ENCODE measurements around the gene CCDC187.
"Not testable (repeated sequence)": the region's sequence is repeated elsewhere in the genome, so short reads cannot be mapped to it uniquely, and the experiment has no call there.

The CCDC187 gene

GRCh38 chr9:136328622-136329041 is 24.7 kb upstream of the CCDC187 start:
- DNase-seq (ENCODE audit: extremely low spot score, insufficient read length, low read depth), result no peak
- FAIRE-seq, result no peak

GRCh38 chr9:136328011-136328621 is 24.2 kb upstream of the CCDC187 start:
- no peak for FAIRE-seq

GRCh38 chr9:136327304-136327974 is 23.5 kb upstream of the CCDC187 start, which contains the start of gene GPSM1:
TSS of gene GPSM1 (plus strand) at chr9:136327539. CDS start at chr9:136327696, 157 bp downstream.
- FAIRE-seq (no peak), DNase-seq (ENCODE audit: extremely low spot score, insufficient read length, low read depth) (no peak)

More at GRCh38 chr9:136328011-136328621, 24.2 kb upstream of the CCDC187 start:
- no peak for DNase-seq (ENCODE audit: extremely low spot score, insufficient read length, low read depth)

GRCh38 chr9:136326761-136327303 is 22.9 kb upstream of the CCDC187 start:
- FAIRE-seq, result no peak

GRCh38 chr9:136326061-136326760 is 22.3 kb upstream of the CCDC187 start:
- FAIRE-seq (no peak), DNase-seq (ENCODE audit: extremely low spot score, insufficient read length, low read depth) (no peak)

More at GRCh38 chr9:136326761-136327303, 22.9 kb upstream of the CCDC187 start:
- no peak for DNase-seq (ENCODE audit: extremely low spot score, insufficient read length, low read depth)

GRCh38 chr9:136325358-136325757 is 21.5 kb upstream of the CCDC187 start:
- DNase-seq (ENCODE audit: extremely low spot score, insufficient read length, low read depth), result no peak
- no peak for FAIRE-seq

- DNase-seq (ENCODE audit: extremely low spot score, insufficient read length, low read depth), result no peak
- FAIRE-seq, result no peak
Measured at GRCh38 chr9:136324501-136325300, 20.8 kb upstream of the CCDC187 start.

GRCh38 chr9:136323371-136323789 is 19.5 kb upstream of the CCDC187 start:
- no peak for FAIRE-seq
- no peak for DNase-seq (ENCODE audit: extremely low spot score, insufficient read length, low read depth)

- FAIRE-seq, result no peak
Measured at GRCh38 chr9:136322756-136323330, 18.9 kb upstream of the CCDC187 start.

GRCh38 chr9:136321561-136321960 is 17.7 kb upstream of the CCDC187 start:
- no peak for DNase-seq (ENCODE audit: extremely low spot score, insufficient read length, low read depth)
- FAIRE-seq, result no peak

More at GRCh38 chr9:136322756-136323330, 18.9 kb upstream of the CCDC187 start:
- no peak for DNase-seq (ENCODE audit: extremely low spot score, insufficient read length, low read depth)

- not testable (repeated sequence) for FAIRE-seq; DNase-seq (ENCODE audit: extremely low spot score, insufficient read length, low read depth)
Measured at GRCh38 chr9:136320972-136321371, 17.1 kb upstream of the CCDC187 start.

- not testable (repeated sequence) for FAIRE-seq
Measured at GRCh38 chr9:136319955-136320354, 16.1 kb upstream of the CCDC187 start.

GRCh38 chr9:136319244-136319643 is 15.3 kb upstream of the CCDC187 start:
- not testable (repeated sequence) for DNase-seq (ENCODE audit: extremely low spot score, insufficient read length, low read depth); FAIRE-seq

More at GRCh38 chr9:136319955-136320354, 16.1 kb upstream of the CCDC187 start:
- not testable (repeated sequence) for DNase-seq (ENCODE audit: extremely low spot score, insufficient read length, low read depth)

GRCh38 chr9:136318776-136319241 is 14.9 kb upstream of the CCDC187 start:
- no peak for FAIRE-seq
- no peak for DNase-seq (ENCODE audit: extremely low spot score, insufficient read length, low read depth)

- FAIRE-seq (no peak), DNase-seq (ENCODE audit: extremely low spot score, insufficient read length, low read depth) (no peak)
Measured at GRCh38 chr9:136318111-136318775, 14.3 kb upstream of the CCDC187 start.

- no peak for FAIRE-seq
- no peak for DNase-seq (ENCODE audit: extremely low spot score, insufficient read length, low read depth)
Measured at GRCh38 chr9:136317695-136318094, 13.8 kb upstream of the CCDC187 start.

- FAIRE-seq (no peak), DNase-seq (ENCODE audit: extremely low spot score, insufficient read length, low read depth) (no peak)
Measured at GRCh38 chr9:136316896-136317676, 13.2 kb upstream of the CCDC187 start.

- DNase-seq (ENCODE audit: extremely low spot score, insufficient read length, low read depth), result no peak
- no peak for FAIRE-seq
Measured at GRCh38 chr9:136316271-136316751, 12.4 kb upstream of the CCDC187 start.

All from GM18507 (cell line).